ENCODE data around the gene ZBTB7C.
"Not testable (repeated sequence)": the region's sequence is repeated elsewhere in the genome, so short reads cannot be mapped to it uniquely, and the experiment has no call there.

DNA sequence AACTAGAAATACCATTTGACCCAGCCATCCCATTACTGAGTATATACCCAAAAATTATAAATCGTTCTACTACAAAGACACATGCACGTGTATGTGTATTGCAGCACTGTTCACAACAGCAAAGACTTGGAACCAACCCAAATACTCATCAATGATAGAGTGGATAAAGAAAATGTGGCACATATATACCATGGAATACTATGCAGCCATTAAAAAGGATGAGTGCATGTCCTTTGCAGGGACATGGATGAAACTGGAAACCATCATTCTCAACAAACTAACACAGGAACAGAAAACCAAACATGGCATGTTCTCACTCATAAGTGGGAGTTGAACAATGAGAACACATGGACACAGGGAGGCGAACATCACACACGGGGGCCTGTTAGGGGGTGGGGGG lies 25.2 kb upstream of the ZBTB7C start:
- not testable (repeated sequence) for TF ChIP-seq IRF2 (CRISPR knock-in tag; IDR thresholded peaks at IDR 0.05); TCF3 (CRISPR knock-in tag; IDR thresholded peaks at IDR 0.05); ZFPM2 (CRISPR knock-in tag; IDR thresholded peaks at IDR 0.05); FOXA1 (IDR thresholded peaks at IDR 0.05; ENCODE audit: borderline replicate concordance)
- TF ChIP-seq, protein P1, sequence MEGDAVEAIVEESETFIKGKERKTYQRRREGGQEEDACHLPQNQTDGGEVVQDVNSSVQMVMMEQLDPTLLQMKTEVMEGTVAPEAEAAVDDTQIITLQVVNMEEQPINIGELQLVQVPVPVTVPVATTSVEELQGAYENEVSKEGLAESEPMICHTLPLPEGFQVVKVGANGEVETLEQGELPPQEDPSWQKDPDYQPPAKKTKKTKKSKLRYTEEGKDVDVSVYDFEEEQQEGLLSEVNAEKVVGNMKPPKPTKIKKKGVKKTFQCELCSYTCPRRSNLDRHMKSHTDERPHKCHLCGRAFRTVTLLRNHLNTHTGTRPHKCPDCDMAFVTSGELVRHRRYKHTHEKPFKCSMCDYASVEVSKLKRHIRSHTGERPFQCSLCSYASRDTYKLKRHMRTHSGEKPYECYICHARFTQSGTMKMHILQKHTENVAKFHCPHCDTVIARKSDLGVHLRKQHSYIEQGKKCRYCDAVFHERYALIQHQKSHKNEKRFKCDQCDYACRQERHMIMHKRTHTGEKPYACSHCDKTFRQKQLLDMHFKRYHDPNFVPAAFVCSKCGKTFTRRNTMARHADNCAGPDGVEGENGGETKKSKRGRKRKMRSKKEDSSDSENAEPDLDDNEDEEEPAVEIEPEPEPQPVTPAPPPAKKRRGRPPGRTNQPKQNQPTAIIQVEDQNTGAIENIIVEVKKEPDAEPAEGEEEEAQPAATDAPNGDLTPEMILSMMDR (IDR thresholded peaks at IDR 0.05 in 2 of 3, conservative IDR thresholded peaks at IDR 0.05 in 1 of 3; ENCODE audit: insufficient read depth in 2 of 3, low read depth in 1 of 3, low read length in 3 of 3), result not testable (repeated sequence)

All from K562 (cell line).